BLaER1 treated with 17β-estradiol and CSF1 and Interleukin-3, amounts not matched to agents 10 nM and 100 nM (cell line): ENCODE measurements around the gene UBE2E2.
"Not testable (repeated sequence)": the region's sequence is repeated elsewhere in the genome, so short reads cannot be mapped to it uniquely, and the experiment has no call there.

Source experiments
- H3K27ac ChIP-seq, 11 experiments: shearing (Covaris generic); formaldehyde crosslinking; 2 replicates each; pipeline ENCODE4 v1.8.1; 2022
- H3K27me3 ChIP-seq, 11 experiments: shearing (Covaris generic); formaldehyde crosslinking; 2 replicates each; pipeline ENCODE4 v1.8.1; 2022
- H3K36me3 ChIP-seq, 11 experiments: shearing (Covaris generic); formaldehyde crosslinking; 2 replicates each; pipeline ENCODE4 v1.8.1; 2022
- H3K4me1 ChIP-seq, 10 experiments: shearing (Covaris generic); formaldehyde crosslinking; 2 replicates each; pipeline ENCODE4 v1.8.1; 2022
- H3K4me2 ChIP-seq, 11 experiments: shearing (Covaris generic); formaldehyde crosslinking; 2 replicates each; pipeline ENCODE4 v1.8.1; 2022
- H3K4me3 ChIP-seq, 10 experiments: shearing (Covaris generic); formaldehyde crosslinking; 2 replicates each; pipeline ENCODE4 v1.8.1; 2022
- H3K9ac ChIP-seq, 11 experiments: shearing (Covaris generic); formaldehyde crosslinking; 2 replicates each; pipeline ENCODE4 v1.8.1; 2022
- H3K9me3 ChIP-seq, 11 experiments: shearing (Covaris generic); formaldehyde crosslinking; replicated peaks in 1 of 11; 2 replicates each; pipeline ENCODE4 v1.8.1; 2022
- H4K20me1 ChIP-seq, 11 experiments: shearing (Covaris generic); formaldehyde crosslinking; 2 replicates each; pipeline ENCODE4 v1.8.1; 2022
- Cebpa-rat ChIP-seq, 11 experiments: shearing (Covaris generic); IDR thresholded peaks; 2 replicates each; pipeline ENCODE4 v1.8.1; 2022

Gene UBE2E2

GRCh38 chr3:23166276-23166675, 36.9 kb upstream of the UBE2E2 start:
- H3K9ac ChIP-seq, result no peak overlapping the region
- H3K4me2 ChIP-seq, result peak overlapping the region in 2 of 11 experiments; percentile 62 to 64; a peak in 4 of 22 replicates
- no peak overlapping the region for H3K4me3 ChIP-seq
- TF ChIP-seq Cebpa-rat (IDR thresholded peaks at IDR 0.05), result no peak
- no peaks in the 10 kb centered on the region for H3K27me3 ChIP-seq
- no peaks in the 10 kb centered on the region for H4K20me1 ChIP-seq
- no peak overlapping the region for H3K27ac ChIP-seq
- peaks cover 0 to 28% (median 4%) of the 10 kb centered on the region in 10 experiments; a peak in 6 of 20 replicates for H3K4me1 ChIP-seq
- H3K36me3 ChIP-seq, result no peaks in the 10 kb centered on the region
- peaks cover 0 to 9% (median 0%) of the 10 kb centered on the region in 11 experiments; a peak in 1 of 22 replicates for H3K9me3 ChIP-seq

GRCh38 chr3:23166845-23167244, 36.3 kb upstream of the UBE2E2 start:
- Histone ChIP-seq H3K36me3 (no peaks in the 10 kb centered on the region), H3K9me3 (peaks cover 0 to 9% (median 0%) of the 10 kb centered on the region in 11 experiments; a peak in 1 of 22 replicates), H3K4me3 (no peak overlapping the region), H3K4me2 (peak overlapping the region in 2 of 11 experiments; percentile 62 to 64; a peak in 3 of 22 replicates), H3K27me3 (no peaks in the 10 kb centered on the region), H3K4me1 (peaks cover 0 to 28% (median 4%) of the 10 kb centered on the region in 10 experiments; a peak in 6 of 20 replicates), H3K27ac (no peak overlapping the region), H3K9ac (no peak overlapping the region), H4K20me1 (no peaks in the 10 kb centered on the region)
- no peak for TF ChIP-seq Cebpa-rat (IDR thresholded peaks at IDR 0.05)

- no peaks in the 10 kb centered on the region for H3K36me3 ChIP-seq
- no peaks in the 10 kb centered on the region for H3K27me3 ChIP-seq
- H3K9ac ChIP-seq, result no peak overlapping the region
- no peak for TF ChIP-seq Cebpa-rat (IDR thresholded peaks at IDR 0.05)
- no peak overlapping the region for H3K27ac ChIP-seq
- no peak overlapping the region for H3K4me3 ChIP-seq
- no peaks in the 10 kb centered on the region for H4K20me1 ChIP-seq
- peaks cover 0 to 24% (median 0%) of the 10 kb centered on the region in 10 experiments; a peak in 5 of 20 replicates for H3K4me1 ChIP-seq
- H3K4me2 ChIP-seq, result no peak overlapping the region
- H3K9me3 ChIP-seq, result peaks cover 0 to 9% (median 0%) of the 10 kb centered on the region in 11 experiments; a peak in 1 of 22 replicates
Observed at GRCh38 chr3:23169551-23169950, 33.6 kb upstream of the UBE2E2 start.

- Histone ChIP-seq H3K27ac (no peak overlapping the region), H3K9ac (no peak overlapping the region), H3K9me3 (peaks cover 0 to 9% (median 0%) of the 10 kb centered on the region in 11 experiments; a peak in 1 of 22 replicates), H3K4me3 (no peak overlapping the region), H4K20me1 (no peaks in the 10 kb centered on the region), H3K4me2 (no peak overlapping the region), H3K4me1 (peaks cover 0 to 19% (median 0%) of the 10 kb centered on the region in 10 experiments; a peak in 5 of 20 replicates), H3K27me3 (no peaks in the 10 kb centered on the region), H3K36me3 (no peaks in the 10 kb centered on the region)
- no peak for TF ChIP-seq Cebpa-rat (IDR thresholded peaks at IDR 0.05)
Observed at GRCh38 chr3:23170291-23170690, 32.8 kb upstream of the UBE2E2 start.

GRCh38 chr3:23172059-23172458, 31.1 kb upstream of the UBE2E2 start:
- peaks cover 0 to 9% (median 0%) of the 10 kb centered on the region in 11 experiments; a peak in 2 of 22 replicates for H3K9me3 ChIP-seq
- no peak overlapping the region for H3K27ac ChIP-seq
- TF ChIP-seq Cebpa-rat (IDR thresholded peaks at IDR 0.05), result no peak

GRCh38 chr3:23174426-23175039, 28.6 kb upstream of the UBE2E2 start:
- Histone ChIP-seq H3K27me3 (no peaks in the 10 kb centered on the region), H3K4me3 (no peak overlapping the region), H3K27ac (no peak overlapping the region), H3K36me3 (no peaks in the 10 kb centered on the region), H3K4me2 (no peak overlapping the region), H4K20me1 (no peaks in the 10 kb centered on the region), H3K9me3 (peaks cover 0 to 9% (median 0%) of the 10 kb centered on the region in 11 experiments; a peak in 2 of 22 replicates), H3K9ac (no peak overlapping the region), H3K4me1 (peaks cover 0 to 10% (median 0%) of the 10 kb centered on the region in 10 experiments; a peak in 2 of 20 replicates)
- TF ChIP-seq Cebpa-rat (IDR thresholded peaks at IDR 0.05), result no peak

More at GRCh38 chr3:23172059-23172458, 31.1 kb upstream of the UBE2E2 start:
- Histone ChIP-seq H3K4me1 (peaks cover 0 to 10% (median 0%) of the 10 kb centered on the region in 10 experiments; a peak in 2 of 20 replicates), H4K20me1 (no peaks in the 10 kb centered on the region), H3K36me3 (no peaks in the 10 kb centered on the region), H3K9ac (no peak overlapping the region), H3K4me2 (no peak overlapping the region), H3K27me3 (no peaks in the 10 kb centered on the region), H3K4me3 (no peak overlapping the region)

- Histone ChIP-seq H3K9me3 (peaks cover 0 to 4% (median 0%) of the 10 kb centered on the region in 11 experiments; a peak in 2 of 22 replicates), H3K27ac (no peak overlapping the region), H3K27me3 (no peaks in the 10 kb centered on the region), H4K20me1 (no peaks in the 10 kb centered on the region), H3K4me1 (peaks cover 0 to 10% (median 0%) of the 10 kb centered on the region in 10 experiments; a peak in 2 of 20 replicates), H3K9ac (no peak overlapping the region), H3K36me3 (no peaks in the 10 kb centered on the region), H3K4me2 (peak overlapping the region in 2 of 11 experiments; percentile 12 to 16; a peak in 1 of 22 replicates), H3K4me3 (no peak overlapping the region)
- TF ChIP-seq Cebpa-rat (IDR thresholded peaks at IDR 0.05), result no peak
Observed at GRCh38 chr3:23175341-23176083, 27.6 kb upstream of the UBE2E2 start.

- not testable (repeated sequence) for H3K27me3 ChIP-seq, H3K36me3 ChIP-seq, H3K27ac ChIP-seq, H3K9ac ChIP-seq, H4K20me1 ChIP-seq, H3K9me3 ChIP-seq, H3K4me2 ChIP-seq, H3K4me3 ChIP-seq
- peaks cover 0 to 10% (median 0%) of the 10 kb centered on the region in 10 experiments; a peak in 2 of 20 replicates for H3K4me1 ChIP-seq
Observed at GRCh38 chr3:23176839-23177238, 26.3 kb upstream of the UBE2E2 start.

GRCh38 chr3:23182996-23183513, 20.1 kb upstream of the UBE2E2 start:
- no peak overlapping the region for H3K27ac ChIP-seq
- H3K4me2 ChIP-seq, result peak overlapping the region in 1 of 11 experiments; percentile 36; a peak in 2 of 22 replicates
- H3K9me3 ChIP-seq, result no peaks in the 10 kb centered on the region
- no peak overlapping the region for H3K9ac ChIP-seq
- peaks cover 0 to 8% (median 0%) of the 10 kb centered on the region in 10 experiments; a peak in 2 of 20 replicates for H3K4me1 ChIP-seq
- H3K27me3 ChIP-seq, result no peaks in the 10 kb centered on the region
- TF ChIP-seq Cebpa-rat (IDR thresholded peaks at IDR 0.05), result no peak
- no peak overlapping the region for H3K4me3 ChIP-seq
- no peaks in the 10 kb centered on the region for H3K36me3 ChIP-seq
- 0 out of 22 replicates have a peak, but pooled peaks cover 0 to 5% (median 0%) of the 10 kb centered on the region in 11 experiments for H4K20me1 ChIP-seq
